MM.1S (cell line): ENCODE results near the gene PTPRN2.

Experiments
- DNase-seq: peaks from one replicate; pipeline ENCODE4 v3.0.0-alpha.2; 2015
- H2AFZ ChIP-seq: fragments of 300-600 bp; sonication (generic); 2 replicates; pipeline ENCODE4 v1.6.0; 2016; ENCODE audit warnings: antibody characterized with exemption, low read length
- H3F3A ChIP-seq: fragments of 300-600 bp; sonication (generic); 2 replicates; pipeline ENCODE4 v1.6.1; 2016; ENCODE audit warnings: mild to moderate bottlenecking, antibody characterized with exemption, low read length, moderate library complexity, mixed read lengths; ENCODE audit not compliant: insufficient read depth
- H3K27ac ChIP-seq: fragments of 300-600 bp; sonication (generic); 2 replicates; pipeline ENCODE4 v1.5.1; 2016; ENCODE audit warnings: mild to moderate bottlenecking, low read length
- H3K27me3 ChIP-seq: fragments of 300-600 bp; sonication (generic); replicated peaks from 2 replicates; pipeline ENCODE4 v1.6.0; 2016; ENCODE audit warnings: low read length; ENCODE audit not compliant: insufficient read depth
- H3K36me3 ChIP-seq: fragments of 300-600 bp; sonication (generic); replicated peaks from 2 replicates; pipeline ENCODE4 v1.6.1; 2016; ENCODE audit warnings: mild to moderate bottlenecking, low read length, mixed read lengths; ENCODE audit not compliant: insufficient read depth
- H3K4me1 ChIP-seq: fragments of 300-600 bp; sonication (generic); 2 replicates; pipeline ENCODE4 v1.6.1; 2016; ENCODE audit warnings: low read length, mixed read lengths
- H3K4me2 ChIP-seq: fragments of 300-600 bp; sonication (generic); 2 replicates; pipeline ENCODE4 v1.6.0; 2016; ENCODE audit warnings: low read depth, low read length
- H3K4me3 ChIP-seq: fragments of 300-600 bp; sonication (generic); 2 replicates; pipeline ENCODE4 v1.5.1; 2016; ENCODE audit warnings: low read length, mixed read lengths
- H3K79me2 ChIP-seq: fragments of 300-600 bp; sonication (generic); 2 replicates; pipeline ENCODE4 v1.6.1; 2016; ENCODE audit warnings: mixed run types, low read length, mixed read lengths
- H3K9ac ChIP-seq: fragments of 300-600 bp; sonication (generic); 2 replicates; pipeline ENCODE4 v1.6.1; 2016; ENCODE audit warnings: low read length, mixed read lengths
- H3K9me2 ChIP-seq: fragments of 300-600 bp; sonication (generic); replicated peaks from 2 replicates; pipeline ENCODE4 v1.6.1; 2016; ENCODE audit warnings: mild to moderate bottlenecking, low read length, mixed read lengths; ENCODE audit not compliant: insufficient read depth
- H3K9me3 ChIP-seq: fragments of 300-600 bp; sonication (generic); replicated peaks from 2 replicates; pipeline ENCODE4 v1.6.1; 2016; ENCODE audit warnings: mild to moderate bottlenecking, low read length, mixed read lengths; ENCODE audit not compliant: insufficient read depth
- H4K20me1 ChIP-seq: fragments of 300-600 bp; sonication (generic); 2 replicates; pipeline ENCODE4 v1.6.1; 2016; ENCODE audit warnings: mild to moderate bottlenecking, low read length, moderate library complexity, mixed read lengths; ENCODE audit not compliant: insufficient read depth
- CTCF ChIP-seq: fragments of 300-600 bp; sonication (generic); IDR thresholded peaks from 2 replicates; pipeline ENCODE4 v1.5.1; 2016; ENCODE audit warnings: antibody characterized with exemption, low read length, mixed read lengths
- EZH2 ChIP-seq: fragments of 300-600 bp; sonication (generic); optimal IDR thresholded peaks from 2 replicates; pipeline ENCODE3; 2017; ENCODE audit warnings: low read depth, mild to moderate bottlenecking, antibody characterized with exemption, low read length, mixed read lengths
- EZH2phosphoT487 ChIP-seq: fragments of 300-600 bp; sonication (generic); IDR thresholded peaks from 2 replicates; pipeline ENCODE4 v1.6.1; 2018; ENCODE audit warnings: antibody characterized with exemption, low read length

PTPRN2 gene

GRCh38 chr7:158373476-158374133, 214.0 kb downstream of the PTPRN2 start:
- no peaks in the 10 kb centered on the region for H3K9me3 ChIP-seq
- no peaks in the 10 kb centered on the region for H4K20me1 ChIP-seq
- H3K9ac ChIP-seq: no peak overlapping the region
- no peaks in the 10 kb centered on the region for H3K36me3 ChIP-seq
- no peaks in the 10 kb centered on the region for H3F3A ChIP-seq
- H3K79me2 ChIP-seq: no peaks in the 10 kb centered on the region
- H3K9me2 ChIP-seq: no peaks in the 10 kb centered on the region
- H3K4me2 ChIP-seq: no peak overlapping the region
- no peak for DNase-seq
- no peak overlapping the region for H3K27ac ChIP-seq
- peaks cover 59% of the 10 kb centered on the region for H3K27me3 ChIP-seq
- no peak overlapping the region for H2AFZ ChIP-seq
- no peaks in the 10 kb centered on the region for H3K4me1 ChIP-seq
- no peak overlapping the region for H3K4me3 ChIP-seq
- TF ChIP-seq EZH2phosphoT487 (no peak), CTCF (no peak), EZH2 (no peak)

GRCh38 chr7:158372400-158373342, 215.0 kb downstream of the PTPRN2 start:
- Histone ChIP-seq H4K20me1 (no peaks in the 10 kb centered on the region), H3K4me1 (no peaks in the 10 kb centered on the region), H3K9me3 (no peaks in the 10 kb centered on the region), H3F3A (no peaks in the 10 kb centered on the region), H2AFZ (no peak overlapping the region), H3K27me3 (peaks cover 68% of the 10 kb centered on the region), H3K4me3 (no peak overlapping the region), H3K4me2 (no peak overlapping the region), H3K9ac (no peak overlapping the region), H3K9me2 (no peaks in the 10 kb centered on the region), H3K27ac (no peak overlapping the region), H3K36me3 (no peaks in the 10 kb centered on the region), H3K79me2 (no peaks in the 10 kb centered on the region)
- TF ChIP-seq EZH2phosphoT487 (no peak), EZH2 (no peak), CTCF (no peak)
- DNase-seq: no peak

GRCh38 chr7:158371856-158372255, 215.8 kb downstream of the PTPRN2 start:
- no peak overlapping the region for H2AFZ ChIP-seq
- H3K9me2 ChIP-seq: no peaks in the 10 kb centered on the region
- H3K27me3 ChIP-seq: peaks cover 75% of the 10 kb centered on the region
- no peaks in the 10 kb centered on the region for H3F3A ChIP-seq
- H4K20me1 ChIP-seq: no peaks in the 10 kb centered on the region
- TF ChIP-seq EZH2phosphoT487 (no peak), EZH2 (no peak), CTCF (no peak)
- H3K9ac ChIP-seq: no peak overlapping the region
- no peak for DNase-seq
- H3K4me1 ChIP-seq: no peaks in the 10 kb centered on the region
- H3K36me3 ChIP-seq: no peaks in the 10 kb centered on the region
- no peak overlapping the region for H3K4me3 ChIP-seq
- H3K27ac ChIP-seq: no peak overlapping the region
- no peaks in the 10 kb centered on the region for H3K9me3 ChIP-seq
- no peak overlapping the region for H3K4me2 ChIP-seq
- H3K79me2 ChIP-seq: no peaks in the 10 kb centered on the region
